NCI-H1048 (cell line): ENCODE results near the gene KCNC1.

Experiments
- DNase-seq: peaks from one replicate; lab custom pipeline; 2025; lab: John Stamatoyannopoulos, UW

KCNC1 gene

GRCh38 chr11:17716807-17717206 lies 17.8 kb upstream of the KCNC1 start:
- no peak for DNase-seq

GRCh38 chr11:17718015-17718414 lies 16.6 kb upstream of the KCNC1 start:
- no peak for DNase-seq

- no peak for DNase-seq
These were observed 16.0 kb upstream of the KCNC1 start for GRCh38 chr11:17718510-17718962.

- DNase-seq = no peak
These were observed 15.3 kb upstream of the KCNC1 start, which contains the start of gene MYOD1 for GRCh38 chr11:17719028-17719937. Gene MYOD1, plus strand, starts transcription at chr11:17719571. Its CDS starts 212 bp downstream, at chr11:17719783.

GRCh38 chr11:17719938-17720795 lies 14.4 kb upstream of the KCNC1 start:
- DNase-seq = no peak

GRCh38 chr11:17720796-17721171 lies 13.8 kb upstream of the KCNC1 start:
- DNase-seq = no peak

GRCh38 chr11:17721242-17721999 lies 13.2 kb upstream of the KCNC1 start:
- DNase-seq = no peak

- DNase-seq = no peak
These were observed 12.5 kb upstream of the KCNC1 start for GRCh38 chr11:17722000-17722643.

GRCh38 chr11:17724020-17724908 lies 10.3 kb upstream of the KCNC1 start:
- DNase-seq = no peak

- no peak for DNase-seq
These were observed 9.4 kb upstream of the KCNC1 start for GRCh38 chr11:17725174-17725573.

- no peak for DNase-seq
These were observed 4.4 kb upstream of the KCNC1 start for GRCh38 chr11:17730137-17730536.

GRCh38 chr11:17730608-17731462 lies 3.7 kb upstream of the KCNC1 start:
- peak; percentile 35 for DNase-seq

- no peak for DNase-seq
These were observed 1.3 kb upstream of the KCNC1 start for GRCh38 chr11:17733261-17733660.

- DNase-seq = peak; percentile 20
These were observed 621 bp downstream of the KCNC1 start for GRCh38 chr11:17734986-17735817.

- DNase-seq = no peak
These were observed 1.4 kb downstream of the KCNC1 start for GRCh38 chr11:17735818-17736578.

- DNase-seq = no peak
These were observed 2.0 kb downstream of the KCNC1 start for GRCh38 chr11:17736579-17736893.

GRCh38 chr11:17736930-17737817 lies 2.6 kb downstream of the KCNC1 start:
- no peak for DNase-seq
